Left ventricle myocardium superior (tissue), 1 donor: ENCODE measurements around the gene LAG3. TPM values are rescaled to one million over a fixed set of nuclear protein-coding genes. Genes with fewer than 3 reads are reported as not detected.

Experiments used
- ATAC-seq: fragments of 200-7000 bp; cut with Tn5 transposase; one replicate; pipeline ENCODE4 v1.9.1; 2020; ENCODE audit warnings: mild to moderate bottlenecking, moderate library complexity
- DNase-seq: peaks from one replicate; pipeline ENCODE4 v3.0.0-alpha.2; 2020
- intact Hi-C: fragments of 100-400 bp; cut with micrococcal nuclease; formaldehyde crosslinking; loops from one replicate; pipeline ENCODE4 v1.11.0; 2022
- total RNA-seq: library from RNA; stranded (reverse); fragmentation: NEBNext Ultra II Directional; extraction: Animal tissue kit (Norgen Biotek cat#: 25700); gene quantifications from one replicate; pipeline ENCODE4 v1.2.1, GENCODE V29; 2021
- donor health status: DM: no; HTN: yes; CAD: no; lungs with severe emphysema.

Gene LAG3
- total RNA-seq, 1 donor from 2014 or later, result 0.37 TPM

- DNase-seq (no peak), ATAC-seq (no peak)
- intact Hi-C loops, result no loop called here
Measured at GRCh38 chr12:6752167-6752920, 20.0 kb upstream of the LAG3 start.

- peak; percentile 98 for DNase-seq
- ATAC-seq, result peak; percentile 95
- intact Hi-C loops, result no loop called here
Measured at GRCh38 chr12:6752921-6753771, 19.2 kb upstream of the LAG3 start, which contains the start of gene MLF2. Gene MLF2, minus strand, starts transcription at chr12:6753141. Its CDS starts 807 bp downstream, at chr12:6752334.

GRCh38 chr12:6753772-6754356 is 18.5 kb upstream of the LAG3 start:
- intact Hi-C loops, result no loop called here
- DNase-seq (no peak), ATAC-seq (no peak)

- intact Hi-C loops, result no loop called here
Measured at GRCh38 chr12:6754411-6754810, 17.9 kb upstream of the LAG3 start.

GRCh38 chr12:6757028-6757690 is 15.2 kb upstream of the LAG3 start:
- intact Hi-C loops, result no loop called here
- DNase-seq (no peak), ATAC-seq (no peak)

More at GRCh38 chr12:6754411-6754810, 17.9 kb upstream of the LAG3 start:
- DNase-seq (no peak), ATAC-seq (no peak)

- no peak for ATAC-seq
Measured at GRCh38 chr12:6758506-6759095, 13.7 kb upstream of the LAG3 start.

GRCh38 chr12:6759741-6760140 is 12.6 kb upstream of the LAG3 start:
- DNase-seq (no peak), ATAC-seq (no peak)
- intact Hi-C loops, result no loop called here

More at GRCh38 chr12:6758506-6759095, 13.7 kb upstream of the LAG3 start:
- DNase-seq, result no peak
- intact Hi-C loops, result no loop called here

- intact Hi-C loops, result no loop called here
- ATAC-seq (no peak), DNase-seq (no peak)
Measured at GRCh38 chr12:6763380-6763779, 8.9 kb upstream of the LAG3 start.

GRCh38 chr12:6764011-6764828 is 8.1 kb upstream of the LAG3 start:
- intact Hi-C loops, result no loop called here
- DNase-seq (peak; percentile 93), ATAC-seq (peak; percentile 84)

- intact Hi-C loops, result no loop called here
- no peak for ATAC-seq
- DNase-seq, result no peak
Measured at GRCh38 chr12:6765048-6765633, 7.2 kb upstream of the LAG3 start.

- DNase-seq (peak; percentile 90), ATAC-seq (peak; percentile 57)
- intact Hi-C loops, result no loop called here
Measured at GRCh38 chr12:6765634-6766581, 6.4 kb upstream of the LAG3 start, which contains the start of gene PTMS. Gene PTMS, plus strand, starts transcription at chr12:6766363. Its CDS starts 343 bp downstream, at chr12:6766706.

GRCh38 chr12:6766651-6767349 is 5.5 kb upstream of the LAG3 start:
- intact Hi-C loops, result no loop called here
- ATAC-seq (peak; percentile 59), DNase-seq (peak; percentile 91)

GRCh38 chr12:6767353-6768319 is 4.7 kb upstream of the LAG3 start:
- DNase-seq, result peak; percentile 43
- intact Hi-C loops, result no loop called here
- no peak for ATAC-seq

GRCh38 chr12:6768437-6768914 is 3.8 kb upstream of the LAG3 start:
- intact Hi-C loops, result no loop called here
- ATAC-seq (no peak), DNase-seq (no peak)

- DNase-seq, result peak; percentile 71
- no peak for ATAC-seq
- intact Hi-C loops, result no loop called here
Measured at GRCh38 chr12:6768990-6769389, 3.3 kb upstream of the LAG3 start.
